SK-N-MC (cell line): ENCODE data around the gene MSX1.

Experiments
- FOXP2 ChIP-seq: optimal IDR thresholded peaks from 2 replicates; pipeline ENCODE3; 2011; ENCODE audit warnings: mild to moderate bottlenecking, moderate library complexity; ENCODE audit not compliant: insufficient read depth; ENCODE audit errors: extremely low read length, control extremely low read depth
- POLR2AphosphoS5 ChIP-seq: IDR thresholded peaks from 2 replicates; pipeline ENCODE4 v1.6.1; 2012; ENCODE audit warnings: mild to moderate bottlenecking, low read depth, low read length, borderline replicate concordance

GRCh38 chr4:4859799-4860599, 534 bp downstream of the MSX1 start:
- TF ChIP-seq POLR2AphosphoS5, result no peak
- TF ChIP-seq FOXP2, result no peak
